NK-92 (cell line): ENCODE results near the gene ZNF428.

ENCODE experiments used
- DNase-seq: peaks from one replicate; lab custom pipeline; 2025; ENCODE audit not compliant: unreplicated experiment; lab: John Stamatoyannopoulos, UW

The ZNF428 gene

DNA sequence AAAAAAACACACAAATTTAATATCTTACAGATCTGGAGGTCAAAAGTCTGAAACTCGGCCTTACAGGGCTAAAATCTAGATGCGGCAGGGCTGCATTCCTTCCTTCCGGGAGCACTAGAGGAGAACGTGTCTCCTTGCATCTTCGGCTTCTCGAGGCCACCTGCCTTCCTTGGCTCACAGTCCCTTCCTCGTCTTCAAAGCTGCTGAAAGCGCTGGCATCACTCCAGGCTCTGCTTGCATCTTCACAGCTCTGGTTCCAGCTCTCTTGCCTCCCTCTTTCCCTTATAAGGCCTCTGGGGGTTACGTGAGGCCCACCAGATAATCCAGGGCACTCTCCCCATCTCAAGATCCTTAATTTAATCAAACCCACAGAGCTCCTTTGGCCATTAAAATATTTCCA is 54.6 kb downstream of the ZNF428 start:
- no peak for DNase-seq

DNA sequence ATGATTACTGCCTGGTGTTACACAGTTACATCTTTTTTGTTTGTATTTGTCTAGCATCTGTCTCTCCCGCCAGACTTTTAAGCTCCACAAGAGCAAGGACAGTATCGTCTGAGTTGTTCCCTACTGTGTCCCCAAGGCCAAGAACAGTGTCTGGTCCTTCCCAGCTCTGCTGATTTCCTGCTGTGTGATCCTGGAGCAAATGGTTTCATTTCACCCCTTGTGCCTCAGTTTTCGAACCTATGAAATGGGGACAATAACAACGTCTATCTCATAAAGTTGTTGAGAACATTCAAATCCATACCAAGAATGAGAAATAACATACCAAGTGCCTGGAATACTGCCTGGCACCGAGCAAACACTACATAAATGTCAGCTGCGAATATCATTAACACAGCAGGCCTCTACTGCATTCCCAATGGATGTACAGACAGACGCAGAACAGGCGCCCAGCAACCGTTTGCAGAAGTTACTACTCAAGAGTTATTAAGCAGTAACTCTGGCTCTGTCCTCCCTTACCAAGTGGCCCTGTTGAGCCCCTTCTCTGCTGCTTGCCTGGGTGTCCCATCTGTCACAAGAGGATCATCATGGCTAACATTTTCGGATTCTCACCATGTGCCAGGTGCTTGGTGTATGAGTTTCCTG is 55.5 kb downstream of the ZNF428 start:
- no peak for DNase-seq

DNA sequence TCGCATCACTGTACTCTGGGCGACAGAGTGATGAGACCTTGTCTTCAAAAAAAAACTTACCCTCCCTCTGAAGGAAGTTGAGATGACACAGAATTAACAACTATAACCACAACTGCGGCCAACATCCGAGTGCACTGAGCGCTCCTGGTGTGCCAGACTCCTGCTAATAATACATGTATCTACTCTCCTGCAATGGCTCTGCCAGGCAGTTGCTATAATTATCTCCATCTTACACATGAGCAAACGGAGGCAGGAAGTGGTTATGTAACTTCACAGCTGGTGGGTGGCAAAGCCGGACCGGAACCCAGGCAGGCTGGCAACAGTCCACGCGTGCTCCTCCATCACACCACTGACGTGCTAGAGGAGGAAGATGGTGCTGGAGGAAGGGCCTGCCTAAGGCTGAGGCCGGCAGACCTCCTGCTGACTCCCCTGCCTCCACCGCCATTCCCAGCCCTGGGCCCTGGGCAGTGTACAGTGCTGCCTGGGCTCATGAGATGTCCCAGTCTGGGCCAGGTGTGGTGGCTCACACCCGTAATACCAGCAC is 56.7 kb downstream of the ZNF428 start:
- no peak for DNase-seq

DNA sequence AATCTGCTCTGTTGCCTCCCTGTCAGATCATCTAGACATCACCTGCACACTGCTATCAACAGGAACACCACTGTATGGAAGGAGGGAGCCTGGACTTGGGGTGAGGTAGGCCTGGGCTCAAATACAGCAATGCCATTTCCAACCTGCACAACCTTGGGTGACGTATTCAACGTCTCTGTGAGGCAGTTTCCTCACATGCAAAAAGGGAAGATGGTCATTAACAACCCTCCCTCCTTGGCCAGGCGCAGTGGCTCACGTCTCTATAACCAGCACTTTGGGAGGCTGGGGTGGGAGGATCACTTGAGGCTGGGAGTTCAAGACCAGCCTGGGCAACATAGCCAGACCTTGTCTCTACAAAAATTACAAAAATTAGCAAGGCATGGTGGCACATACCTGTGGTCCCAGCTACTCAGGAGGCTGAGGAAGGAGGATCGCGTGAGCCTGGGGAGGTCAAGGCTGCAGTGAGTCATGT is 57.2 kb downstream of the ZNF428 start:
- no peak for DNase-seq

DNA sequence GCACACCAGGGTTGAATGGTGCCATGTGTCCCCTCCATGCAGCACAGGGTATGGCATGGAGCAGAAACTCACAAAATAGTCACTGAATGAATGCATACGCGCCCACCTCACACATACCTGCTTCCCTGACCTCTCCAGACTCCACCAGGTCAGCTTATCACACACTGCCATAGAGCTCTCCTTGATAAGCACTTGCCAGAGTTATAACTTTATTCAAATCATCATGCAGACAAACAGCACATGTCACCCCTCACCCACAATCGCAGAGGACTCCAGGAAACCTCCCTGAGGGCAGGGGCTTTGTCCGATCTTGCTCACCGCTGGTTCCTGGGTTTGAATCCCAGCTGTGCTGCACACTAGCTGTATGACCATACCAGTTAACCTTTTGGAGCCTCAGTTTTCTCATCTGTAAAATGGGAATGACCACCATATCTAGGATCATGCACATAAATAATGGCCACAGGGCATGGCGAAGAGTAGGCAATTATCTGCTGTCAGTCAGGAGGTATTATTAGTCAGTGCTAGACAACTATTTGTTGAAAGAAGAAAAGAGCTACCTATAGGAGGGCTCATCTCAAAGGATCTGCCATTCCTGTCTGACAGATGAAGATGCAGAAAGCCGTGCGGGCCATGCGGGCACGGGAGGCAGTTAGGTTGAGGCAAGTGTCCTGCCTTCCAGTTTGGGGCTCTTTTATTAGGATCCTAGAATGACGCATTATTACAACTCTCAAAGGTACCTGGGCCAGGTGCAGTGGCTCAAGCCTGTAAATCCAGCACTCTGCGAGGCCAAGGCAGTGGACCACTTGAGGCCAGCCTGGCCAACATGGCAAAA is 58.1 kb downstream of the ZNF428 start:
- no peak for DNase-seq

DNA sequence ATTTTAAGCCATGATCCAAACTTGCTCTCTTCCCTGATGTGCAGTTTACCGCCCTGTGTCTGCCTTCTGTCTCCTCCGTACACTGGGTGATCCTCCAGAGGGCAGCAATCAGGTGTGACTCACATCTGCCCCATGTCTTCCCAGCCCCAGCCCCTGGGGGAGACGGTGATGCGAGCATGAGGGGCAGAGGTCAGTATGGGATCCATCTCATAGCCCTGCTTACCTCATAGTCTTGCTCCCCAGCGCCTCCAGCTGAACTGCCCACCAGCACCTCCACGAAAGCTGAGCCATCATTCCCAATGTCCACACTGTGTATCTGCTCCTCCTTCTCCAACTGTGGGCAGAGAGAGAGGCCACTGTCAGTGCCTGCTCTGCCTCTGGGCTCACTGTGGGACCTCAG is 58.7 kb downstream of the ZNF428 start:
- no peak for DNase-seq
